ENCODE measurements around the gene DBNDD2. TPM values are rescaled to one million over a fixed set of nuclear protein-coding genes. Genes with fewer than 3 reads are reported as not detected.

Gene DBNDD2
- 7.9 and 10.1 TPM in 2 replicates for total RNA-seq

GRCh38 chr20:45407783-45408645 lies at the start of gene DBNDD2:
TSS of gene DBNDD2 (plus strand) at chr20:45408289. CDS start at chr20:45408468, 179 bp downstream.

GRCh38 chr20:45362804-45363610 lies 45.1 kb upstream of the DBNDD2 start, which contains the start of gene SYS1:
TSS of gene SYS1 (plus strand) at chr20:45363156. CDS start at chr20:45363532, 376 bp downstream.

GRCh38 chr20:45378191-45378590 lies 29.9 kb upstream of the DBNDD2 start, which contains the start of gene TP53TG5:
TSS of gene TP53TG5 (minus strand) at chr20:45378325. CDS start at chr20:45378236, 89 bp downstream.

GRCh38 chr20:45415822-45416637 lies 7.9 kb downstream of the DBNDD2 start, which contains the start of gene PIGT:
TSS of gene PIGT (plus strand) at chr20:45416141. CDS start at chr20:45416157, 16 bp downstream.

Other genes with a start within 250 kb of the DBNDD2 start
- 4.5 TPM in 1 of 2 replicates, not detected in the other for gene PI3, start 233.4 kb upstream of the DBNDD2 start, total RNA-seq
- gene SEMG1, start 201.3 kb upstream of the DBNDD2 start, total RNA-seq, result not detected in 2 replicates
- gene SEMG2, start 186.9 kb upstream of the DBNDD2 start, total RNA-seq, result not detected in 2 replicates
- not detected in 2 replicates for gene SLPI, start 153.7 kb upstream of the DBNDD2 start, total RNA-seq
- gene RBPJL, start 101.4 kb upstream of the DBNDD2 start, total RNA-seq, result not detected in 2 replicates
- gene MATN4, start 100.0 kb upstream of the DBNDD2 start, total RNA-seq, result not detected in 2 replicates
- 43.5 and 50.7 TPM in 2 replicates for gene SDC4, start 59.9 kb upstream of the DBNDD2 start, total RNA-seq
- 26.4 and 43.4 TPM in 2 replicates for gene SYS1, start 45.1 kb upstream of the DBNDD2 start, total RNA-seq
- gene TP53TG5, start 30.0 kb upstream of the DBNDD2 start, total RNA-seq, result not detected in 2 replicates
- gene PIGT, start 7.9 kb downstream of the DBNDD2 start, total RNA-seq, result 91.3 and 93.3 TPM in 2 replicates
- gene WFDC2, start 61.5 kb downstream of the DBNDD2 start, total RNA-seq, result not detected in 2 replicates
- gene SPINT3, start 107.3 kb downstream of the DBNDD2 start, total RNA-seq, result not detected in 2 replicates
- gene WFDC6, start 131.2 kb downstream of the DBNDD2 start, total RNA-seq, result not detected in 2 replicates
- gene EPPIN, start 139.1 kb downstream of the DBNDD2 start, total RNA-seq, result not detected in 2 replicates
- gene WFDC8, start 171.0 kb downstream of the DBNDD2 start, total RNA-seq, result not detected in 2 replicates
- gene WFDC10A, start 221.4 kb downstream of the DBNDD2 start, total RNA-seq, result not detected in 2 replicates
- gene WFDC9, start 223.0 kb downstream of the DBNDD2 start, total RNA-seq, result not detected in 2 replicates